H1 (cell line): Measurements from ENCODE around the gene HLA-G. TPM values are rescaled to one million over a fixed set of nuclear protein-coding genes. Genes with fewer than 3 reads are reported as not detected.

Source experiments
- CTCF ChIA-PET: fragments of 300-600 bp; sonication (Branson Sonifier 250); formaldehyde crosslinking; loops from one replicate; lab custom pipeline; 2021; ENCODE audit not compliant: partially characterized antibody; lab: Charles Lee
- POLR2A ChIA-PET: fragments of 300-600 bp; sonication (Branson Sonifier 250); formaldehyde crosslinking; loops from one replicate; lab custom pipeline; 2021; ENCODE audit warnings: inconsistent platforms; ENCODE audit not compliant: partially characterized antibody; lab: Charles Lee
- DNase-seq, 2 experiments: peaks; one replicate each; pipeline versions ENCODE4 v3.0.0 to v3.0.0-alpha.2; 2010 to 2022; ENCODE audit warnings: low spot score in 2 of 2, low read depth in 1 of 2, mixed read lengths in 1 of 2
- FAIRE-seq: peaks from 2 replicates; lab custom pipeline; 2011; peaks lifted over from hg19 to GRCh38; lab: Jason Lieb, UNC
- H2AFZ ChIP-seq: 2 replicates; pipeline ENCODE4 v1.8.1; 2012; ENCODE audit warnings: low read length, inconsistent platforms
- H2AK5ac ChIP-seq: 2 replicates; pipeline ENCODE4 v1.6.1; 2013; ENCODE audit warnings: low read depth, low read length
- H2BK120ac ChIP-seq: replicated peaks from 2 replicates; pipeline ENCODE3; 2013; ENCODE audit warnings: low read depth, low read length, inconsistent platforms
- H2BK12ac ChIP-seq: 2 replicates; pipeline ENCODE4 v1.6.1; 2013; ENCODE audit warnings: low read depth, low read length
- H2BK15ac ChIP-seq: 2 replicates; pipeline ENCODE4 v1.6.1; 2013; ENCODE audit warnings: low read length
- H2BK20ac ChIP-seq: 2 replicates; pipeline ENCODE4 v1.6.1; 2013; ENCODE audit warnings: low read length
- H2BK5ac ChIP-seq: 2 replicates; pipeline ENCODE4 v1.6.1; 2013; ENCODE audit warnings: low read depth, low read length
- H3K14ac ChIP-seq: 2 replicates; pipeline ENCODE4 v1.6.1; 2013; ENCODE audit warnings: inconsistent platforms; ENCODE audit not compliant: insufficient read length
- H3K18ac ChIP-seq: 2 replicates; pipeline ENCODE4 v1.6.1; 2013; ENCODE audit warnings: low read length; ENCODE audit errors: extremely low read depth
- H3K23ac ChIP-seq: 2 replicates; pipeline ENCODE4 v1.6.1; 2013; ENCODE audit warnings: inconsistent platforms; ENCODE audit not compliant: insufficient read length
- H3K23me2 ChIP-seq: 2 replicates; pipeline ENCODE4 v1.6.1; 2013; ENCODE audit warnings: low read depth, low read length
- H3K27ac ChIP-seq: 2 replicates; pipeline ENCODE4 v1.6.1; 2011; ENCODE audit warnings: low read depth, low read length, inconsistent platforms
- H3K27me3 ChIP-seq, 4 experiments: replicated peaks in 1 of 4; 1 replicate in 1 of 4; 2 replicates in 3 of 4; pipeline versions ENCODE4 v1.6.1 to v1.8.1; 2011 to 2013; ENCODE audit warnings: low read length in 3 of 4, mild to moderate bottlenecking in 3 of 4, inconsistent platforms in 2 of 4, mixed read lengths in 2 of 4, moderate library complexity in 1 of 4; ENCODE audit not compliant: control insufficient read depth in 3 of 4, insufficient read depth in 3 of 4; ENCODE audit errors: extremely low read depth in 1 of 4
- H3K36me3 ChIP-seq, 4 experiments: 2 replicates each; pipeline versions ENCODE4 v1.6.1 to v1.8.1; 2011 to 2013; ENCODE audit warnings: mild to moderate bottlenecking in 4 of 4, low read length in 3 of 4, moderate library complexity in 2 of 4, control low read depth in 1 of 4, inconsistent platforms in 1 of 4; ENCODE audit not compliant: insufficient read depth in 4 of 4, control insufficient read depth in 2 of 4
- H3K4ac ChIP-seq: replicated peaks from 2 replicates; pipeline ENCODE3; 2013; ENCODE audit warnings: low read length, low read depth, mixed read lengths, inconsistent platforms; ENCODE audit not compliant: insufficient read length
- H3K4me1 ChIP-seq, 4 experiments: replicated peaks in 1 of 4; 1 replicate in 1 of 4; 2 replicates in 3 of 4; pipeline versions ENCODE4 v1.6.1 to v1.8.1; 2011 to 2013; ENCODE audit warnings: low read length in 3 of 4, inconsistent platforms in 2 of 4, mixed read lengths in 1 of 4; ENCODE audit not compliant: insufficient read depth in 4 of 4, control insufficient read depth in 3 of 4
- H3K4me2 ChIP-seq, 2 experiments: 2 replicates each; pipeline versions ENCODE4 v1.6.1 to v1.8.1; 2011 to 2013; ENCODE audit warnings: low read depth in 2 of 2, low read length in 2 of 2, control low read depth in 1 of 2, inconsistent platforms in 1 of 2, mild to moderate bottlenecking in 1 of 2; ENCODE audit not compliant: insufficient read depth in 1 of 2
- H3K4me3 ChIP-seq, 4 experiments: fragments of 200-600, 300-600 bp in 1 of 4; sonication (generic), shearing (Covaris generic), sonication (Bioruptor Twin) in 1 of 4; 2 replicates each; pipeline versions ENCODE4 v1.5.1 to v1.8.1; 2011 to 2016; ENCODE audit warnings: low read length in 4 of 4, low read depth in 3 of 4, control low read depth in 2 of 4, inconsistent platforms in 2 of 4, mild to moderate bottlenecking in 2 of 4, mixed read lengths in 1 of 4, moderate library complexity in 1 of 4; ENCODE audit not compliant: insufficient read depth in 2 of 4; ENCODE audit errors: extremely low read depth in 1 of 4
- H3K56ac ChIP-seq: replicated peaks from 2 replicates; pipeline ENCODE3; 2013; ENCODE audit warnings: low read depth, mild to moderate bottlenecking, mixed read lengths, low read length, inconsistent platforms; ENCODE audit not compliant: insufficient read length
- H3K79me1 ChIP-seq: 2 replicates; pipeline ENCODE4 v1.6.1; 2013; ENCODE audit warnings: low read depth, low read length, control low read depth
- H3K79me2 ChIP-seq, 2 experiments: 2 replicates each; pipeline versions ENCODE4 v1.6.1 to v1.8.1; 2012 to 2013; ENCODE audit warnings: low read length in 2 of 2, mild to moderate bottlenecking in 2 of 2, inconsistent platforms in 1 of 2; ENCODE audit not compliant: insufficient read depth in 2 of 2, control insufficient read depth in 1 of 2
- H3K9ac ChIP-seq, 4 experiments: replicated peaks in 1 of 4; 1 replicate in 1 of 4; 2 replicates in 3 of 4; pipeline versions ENCODE4 v1.6.1 to v1.8.1; 2011 to 2013; ENCODE audit warnings: low read depth in 3 of 4, low read length in 3 of 4, control low read depth in 2 of 4, mild to moderate bottlenecking in 2 of 4, moderate library complexity in 2 of 4, inconsistent platforms in 1 of 4; ENCODE audit errors: extremely low read depth in 1 of 4
- H3K9me3 ChIP-seq, 2 experiments: 2 replicates each; pipeline versions ENCODE4 v1.6.1 to v1.8.1; 2012 to 2013; ENCODE audit warnings: mild to moderate bottlenecking in 2 of 2, moderate library complexity in 2 of 2, control low read depth in 1 of 2, inconsistent platforms in 1 of 2, low read depth in 1 of 2, low read length in 1 of 2, mixed read lengths in 1 of 2; ENCODE audit not compliant: insufficient read depth in 2 of 2
- H4K20me1 ChIP-seq, 2 experiments: replicated peaks in 1 of 2; 2 replicates each; pipeline versions ENCODE3 to v1.8.1; 2011 to 2013; ENCODE audit warnings: inconsistent platforms in 2 of 2, low read length in 2 of 2, mild to moderate bottlenecking in 1 of 2; ENCODE audit not compliant: insufficient read depth in 2 of 2, control insufficient read depth in 1 of 2
- H4K5ac ChIP-seq: 2 replicates; pipeline ENCODE4 v1.6.1; 2013; ENCODE audit warnings: low read length, low read depth, mixed read lengths, inconsistent platforms; ENCODE audit not compliant: insufficient read length
- H4K8ac ChIP-seq: 2 replicates; pipeline ENCODE4 v1.8.0; 2013; ENCODE audit warnings: mild to moderate bottlenecking, moderate library complexity, low read length, inconsistent platforms; ENCODE audit not compliant: insufficient read depth; ENCODE audit errors: extremely low read depth
- H4K91ac ChIP-seq: replicated peaks from 2 replicates; pipeline ENCODE3; 2013; ENCODE audit warnings: low read length, mixed read lengths, inconsistent platforms; ENCODE audit not compliant: insufficient read length
- CBX5 ChIP-seq: fragments of 300-800, 300-1000 bp; sonication (generic); IDR thresholded peaks from 2 replicates; pipeline ENCODE4 v1.7.1; 2016; ENCODE audit warnings: antibody characterized with exemption, low read length, low read depth
- EP300 ChIP-seq, 2 experiments: IDR thresholded peaks; 1 replicate in 1 of 2; 2 replicates in 1 of 2; pipeline ENCODE4 v1.6.1; 2011 to 2012; ENCODE audit warnings: low read depth in 2 of 2, low read length in 2 of 2, mild to moderate bottlenecking in 2 of 2, borderline replicate concordance in 1 of 2, inconsistent platforms in 1 of 2, moderate library complexity in 1 of 2
- EZH2 ChIP-seq: fragments of 200-600 bp; sonication (generic); IDR thresholded peaks from 2 replicates; pipeline ENCODE4 v1.7.1; 2012; ENCODE audit warnings: low read depth, mild to moderate bottlenecking, moderate library complexity, low read length, inconsistent platforms; ENCODE audit not compliant: severe bottlenecking
- HDAC6 ChIP-seq: IDR thresholded peaks from one replicate; pipeline ENCODE4 v1.7.1; 2012; ENCODE audit warnings: low read depth, mild to moderate bottlenecking, inconsistent platforms, low read length, moderate library complexity
- KDM4A ChIP-seq: IDR thresholded peaks from one replicate; pipeline ENCODE4 v1.7.1; 2012; ENCODE audit warnings: low read depth, mild to moderate bottlenecking, moderate library complexity, low read length, inconsistent platforms; ENCODE audit not compliant: severe bottlenecking
- RBBP5 ChIP-seq: IDR thresholded peaks from 2 replicates; pipeline ENCODE4 v1.7.1; 2012; ENCODE audit warnings: low read depth, mild to moderate bottlenecking, inconsistent platforms, low read length, moderate library complexity, borderline replicate concordance
- SIRT6 ChIP-seq: IDR thresholded peaks from one replicate; pipeline ENCODE4 v1.7.1; 2012; ENCODE audit warnings: low read length, inconsistent platforms
- polyA plus RNA-seq, 7 experiments: library from polyadenylated mRNA; depleted of rRNA in 3 of 7; stranded (reverse) in 5 of 7; unstranded in 2 of 7; fragments of >200 nt in 5 of 7; fragments of 200-250 nt in 2 of 7; gene quantifications; 1 replicate in 5 of 7; 2 replicates in 1 of 7; 4 replicates in 1 of 7; pipeline versions ENCODE4 v1.2.1 to v1.2.3, GENCODE V29; 2011 to 2013; ENCODE audit warnings: missing spikeins in 2 of 7, mixed read lengths in 2 of 7
- total RNA-seq: library from RNA; stranded (reverse); fragmentation: NEBNext Ultra II Directional; extraction: Animal tissue kit (Norgen Biotek cat#: 25700); gene quantifications from 2 replicates; pipeline ENCODE4 v1.2.1, GENCODE V29; 2021

Gene HLA-G
- total and polyA plus RNA-seq, 2 of the 8 experiments (the other 6 are each of a cell fraction or from before 2014, with no cell fraction given) = 3.2 to 4.8 TPM

GRCh38 chr6:29809249-29809648 is 18.4 kb upstream of the HLA-G start:
- FAIRE-seq = no peak

More at GRCh38 chr6:29809249-29809648, 18.4 kb upstream of the HLA-G start:
- Histone ChIP-seq H2AK5ac (no peak overlapping the region), H4K91ac (no peak overlapping the region), H3K14ac (no peak overlapping the region), H3K56ac (no peak overlapping the region), H3K4me3 (no peak overlapping the region), H3K9me3 (no peaks in the 10 kb centered on the region), H3K23me2 (no peaks in the 10 kb centered on the region), H2BK5ac (no peak overlapping the region), H3K27ac (no peak overlapping the region), H3K36me3 (no peaks in the 10 kb centered on the region), H2BK12ac (no peak overlapping the region), H4K20me1 (no peaks in the 10 kb centered on the region), H4K8ac (no peak overlapping the region), H3K27me3 (no peaks in the 10 kb centered on the region), H2AFZ (no peak overlapping the region), H3K4ac (no peak overlapping the region), H3K79me1 (no peaks in the 10 kb centered on the region), H3K79me2 (no peaks in the 10 kb centered on the region), H2BK120ac (no peak overlapping the region), H3K4me2 (no peak overlapping the region), H3K18ac (no peak overlapping the region), H3K23ac (no peak overlapping the region), H3K9ac (no peak overlapping the region), H2BK15ac (no peak overlapping the region), H3K4me1 (no peaks in the 10 kb centered on the region), H4K5ac (no peak overlapping the region), H2BK20ac (no peak overlapping the region)
- TF ChIP-seq HDAC6 (no peak), CBX5 (no peak), KDM4A (no peak), RBBP5 (no peak), EZH2 (no peak), EP300 (IDR thresholded peaks at IDR 0.05; ENCODE audit: borderline replicate concordance in 1 of 2, low read depth in 2 of 2, low read length in 2 of 2) (no peak), SIRT6 (no peak)
- ChIA-PET CTCF (interaction anchor here (1.0 to 1.5 kb wide), 4 partner anchors 12 to 62 kb away, joined by 3 to 4 read pairs (median 4); no protein-coding TSS in a partner anchor), POLR2A (interaction anchor here (0.7 kb wide), 1 partner anchor 206 kb away, joined by 3 read pairs; no protein-coding TSS in a partner anchor)
- DNase-seq = no peak
